KMS-11 (cell line): ENCODE results near the gene NLRP1.

Source experiments
- H2AFZ ChIP-seq: fragments of 200-600 bp; sonication (generic); 2 replicates; pipeline ENCODE4 v1.6.1; 2016; ENCODE audit warnings: antibody characterized with exemption, mixed run types, low read depth
- H3K27ac ChIP-seq: fragments of 200-600 bp; sonication (generic); 2 replicates; pipeline ENCODE4 v1.6.1; 2016; ENCODE audit warnings: mild to moderate bottlenecking, mixed run types
- H3K27me3 ChIP-seq: fragments of 200-600 bp; sonication (generic); 2 replicates; pipeline ENCODE4 v1.6.1; 2017; ENCODE audit warnings: mild to moderate bottlenecking, low read depth, mixed run types, moderate library complexity; ENCODE audit not compliant: insufficient read depth
- H3K36me3 ChIP-seq: fragments of 200-600 bp; sonication (generic); 2 replicates; pipeline ENCODE4 v1.6.1; 2017; ENCODE audit warnings: mild to moderate bottlenecking, mixed run types; ENCODE audit not compliant: insufficient read depth
- H3K4me1 ChIP-seq: fragments of 200-600 bp; sonication (generic); 2 replicates; pipeline ENCODE4 v1.6.1; 2016; ENCODE audit warnings: mild to moderate bottlenecking, low read depth, mixed run types; ENCODE audit not compliant: poor library complexity, severe bottlenecking
- H3K4me2 ChIP-seq: fragments of 200-600 bp; sonication (generic); 2 replicates; pipeline ENCODE4 v1.7.0; 2016; ENCODE audit warnings: mild to moderate bottlenecking, mixed run types
- H3K4me3 ChIP-seq: fragments of 200-600 bp; sonication (generic); IDR thresholded peaks from 2 replicates; pipeline ENCODE4 v1.6.1; 2017; ENCODE audit warnings: low read depth, low read length, mixed read lengths; ENCODE audit not compliant: insufficient read depth
- H3K79me2 ChIP-seq: fragments of 200-600 bp; sonication (generic); 2 replicates; pipeline ENCODE4 v1.6.1; 2016; ENCODE audit warnings: low read depth, mixed run types; ENCODE audit not compliant: insufficient read depth
- H3K9ac ChIP-seq: fragments of 200-600 bp; sonication (generic); 2 replicates; pipeline ENCODE4 v1.6.1; 2016; ENCODE audit warnings: mild to moderate bottlenecking, mixed run types
- H4K20me1 ChIP-seq: fragments of 200-600 bp; sonication (generic); 2 replicates; pipeline ENCODE4 v1.6.1; 2016; ENCODE audit warnings: mild to moderate bottlenecking, mixed run types; ENCODE audit not compliant: insufficient read depth
- TF ChIP-seq, protein P1 (sequence below): fragments of 200-600 bp; sonication (generic); conservative IDR thresholded peaks from 2 replicates; pipeline ENCODE4 v1.6.1; 2017; ENCODE audit warnings: low read depth, mild to moderate bottlenecking, antibody characterized with exemption, low read length, moderate library complexity, mixed read lengths

NLRP1 gene

DNA sequence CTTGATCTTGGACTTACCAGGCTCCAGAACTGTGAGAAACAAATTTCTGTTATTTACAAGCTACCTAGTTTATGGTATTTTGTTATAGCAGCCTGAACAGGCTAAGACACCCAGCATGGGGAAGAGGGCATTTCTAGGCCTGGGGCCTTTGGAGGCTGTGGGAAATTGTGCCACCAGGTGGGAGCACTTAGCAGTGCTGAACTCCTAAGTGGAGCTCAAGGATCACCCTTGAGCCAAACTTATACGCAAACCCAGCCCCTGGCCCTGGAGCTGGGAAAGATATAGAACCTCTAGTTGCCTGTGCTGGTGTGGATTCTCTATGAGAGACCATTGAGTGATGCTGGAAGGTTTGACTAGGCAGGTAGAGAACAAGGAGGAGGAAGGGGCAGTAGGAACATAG is 61.8 kb downstream of the NLRP1 start:
- Histone ChIP-seq H3K79me2 (no peaks in the 10 kb centered on the region), H3K4me3 (no peak overlapping the region), H3K27me3 (no peaks in the 10 kb centered on the region), H3K36me3 (no peaks in the 10 kb centered on the region), H3K9ac (no peak overlapping the region), H3K4me2 (no peak overlapping the region), H2AFZ (no peak overlapping the region), H4K20me1 (no peaks in the 10 kb centered on the region), H3K4me1 (no peaks in the 10 kb centered on the region), H3K27ac (no peak overlapping the region)
- TF ChIP-seq, protein P1, sequence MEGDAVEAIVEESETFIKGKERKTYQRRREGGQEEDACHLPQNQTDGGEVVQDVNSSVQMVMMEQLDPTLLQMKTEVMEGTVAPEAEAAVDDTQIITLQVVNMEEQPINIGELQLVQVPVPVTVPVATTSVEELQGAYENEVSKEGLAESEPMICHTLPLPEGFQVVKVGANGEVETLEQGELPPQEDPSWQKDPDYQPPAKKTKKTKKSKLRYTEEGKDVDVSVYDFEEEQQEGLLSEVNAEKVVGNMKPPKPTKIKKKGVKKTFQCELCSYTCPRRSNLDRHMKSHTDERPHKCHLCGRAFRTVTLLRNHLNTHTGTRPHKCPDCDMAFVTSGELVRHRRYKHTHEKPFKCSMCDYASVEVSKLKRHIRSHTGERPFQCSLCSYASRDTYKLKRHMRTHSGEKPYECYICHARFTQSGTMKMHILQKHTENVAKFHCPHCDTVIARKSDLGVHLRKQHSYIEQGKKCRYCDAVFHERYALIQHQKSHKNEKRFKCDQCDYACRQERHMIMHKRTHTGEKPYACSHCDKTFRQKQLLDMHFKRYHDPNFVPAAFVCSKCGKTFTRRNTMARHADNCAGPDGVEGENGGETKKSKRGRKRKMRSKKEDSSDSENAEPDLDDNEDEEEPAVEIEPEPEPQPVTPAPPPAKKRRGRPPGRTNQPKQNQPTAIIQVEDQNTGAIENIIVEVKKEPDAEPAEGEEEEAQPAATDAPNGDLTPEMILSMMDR: no peak

DNA sequence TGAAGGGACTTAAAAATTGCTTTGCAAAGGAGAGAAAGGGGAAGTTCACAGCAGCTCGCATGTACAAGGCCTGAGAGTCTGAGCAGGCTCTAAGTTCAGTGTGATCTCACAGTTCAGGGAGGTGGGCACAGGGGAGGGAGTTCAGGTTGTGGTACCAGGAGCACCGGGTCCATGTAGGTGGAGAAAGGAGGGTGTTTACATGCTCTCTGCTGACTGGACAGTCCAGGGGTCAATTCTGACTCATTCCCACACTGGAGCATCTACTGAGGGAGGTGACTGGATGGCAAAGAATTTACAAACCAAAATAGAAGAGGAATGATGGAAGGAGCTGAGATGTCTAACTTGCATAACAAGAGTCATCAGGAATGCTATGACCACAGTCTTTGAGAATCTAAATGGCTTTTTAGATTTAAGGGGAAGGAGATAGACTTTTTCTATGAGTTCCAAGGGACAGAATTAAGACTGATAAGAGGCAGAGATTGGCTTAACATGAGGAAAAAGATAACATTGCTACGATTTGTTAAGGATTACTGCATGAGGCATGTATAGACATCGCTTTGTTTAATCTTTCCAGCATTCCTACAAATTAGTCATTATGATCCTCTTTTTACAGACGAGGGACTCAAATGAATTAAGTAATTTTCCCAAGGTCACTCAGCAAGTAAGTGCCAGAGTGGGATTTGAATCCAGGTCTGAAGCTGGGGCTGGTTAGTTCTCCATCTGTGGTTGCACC is 68.1 kb downstream of the NLRP1 start:
- no peaks in the 10 kb centered on the region for H3K27me3 ChIP-seq
- no peaks in the 10 kb centered on the region for H3K4me1 ChIP-seq
- no peak overlapping the region for H3K27ac ChIP-seq
- no peak overlapping the region for H3K9ac ChIP-seq
- H3K4me2 ChIP-seq: no peak overlapping the region
- H2AFZ ChIP-seq: no peak overlapping the region
- H3K79me2 ChIP-seq: no peaks in the 10 kb centered on the region
- H3K4me3 ChIP-seq: no peak overlapping the region
- no peaks in the 10 kb centered on the region for H4K20me1 ChIP-seq
- TF ChIP-seq, protein P1: no peak
- H3K36me3 ChIP-seq: no peaks in the 10 kb centered on the region

DNA sequence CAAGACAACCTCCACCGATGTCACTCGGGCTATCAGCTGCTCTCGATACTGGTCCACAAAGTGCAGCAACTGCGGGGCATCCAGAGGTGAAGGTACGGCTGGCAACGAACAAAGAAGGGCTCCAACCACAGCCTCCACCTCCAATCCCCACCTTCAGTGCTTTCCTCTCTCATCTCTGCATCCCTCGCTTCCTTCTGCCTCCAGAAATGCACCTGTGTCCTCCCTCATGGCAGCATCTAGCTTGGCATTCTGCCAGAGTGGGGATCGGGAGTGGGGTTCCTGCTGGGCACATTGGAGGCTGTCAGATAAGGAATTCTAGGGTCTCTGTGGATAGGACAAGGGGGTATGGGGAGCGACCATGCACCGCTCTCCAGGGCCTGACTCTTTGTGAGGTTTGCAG is 69.3 kb downstream of the NLRP1 start:
- Histone ChIP-seq H4K20me1 (no peaks in the 10 kb centered on the region), H3K9ac (no peak overlapping the region), H3K79me2 (no peaks in the 10 kb centered on the region), H2AFZ (no peak overlapping the region), H3K27ac (no peak overlapping the region), H3K36me3 (no peaks in the 10 kb centered on the region), H3K4me2 (no peak overlapping the region), H3K4me3 (no peak overlapping the region), H3K27me3 (no peaks in the 10 kb centered on the region), H3K4me1 (no peaks in the 10 kb centered on the region)
- TF ChIP-seq, protein P1: no peak

DNA sequence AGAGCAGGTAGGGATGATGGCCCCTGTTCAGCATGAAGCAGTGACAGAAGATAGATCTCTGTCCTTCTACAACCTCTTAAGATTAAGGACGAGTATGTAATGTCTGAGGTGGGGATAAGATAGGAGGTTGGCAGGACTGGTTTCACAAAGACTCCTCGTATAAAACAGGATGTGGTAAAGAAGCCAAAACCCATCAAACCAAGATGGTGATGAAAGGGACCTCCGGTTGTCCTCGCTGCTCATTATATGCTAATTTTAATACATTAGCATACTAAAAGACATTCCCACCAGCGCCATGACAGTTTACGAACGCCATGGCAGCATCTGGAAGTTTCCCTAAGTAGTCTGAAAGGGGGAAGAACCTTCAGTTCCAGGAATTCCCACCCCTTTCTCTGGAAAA is 70.7 kb downstream of the NLRP1 start:
- Histone ChIP-seq H3K27ac (no peak overlapping the region), H4K20me1 (no peaks in the 10 kb centered on the region), H3K4me2 (no peak overlapping the region), H3K4me3 (no peak overlapping the region), H3K4me1 (no peaks in the 10 kb centered on the region), H3K36me3 (no peaks in the 10 kb centered on the region), H3K79me2 (no peaks in the 10 kb centered on the region), H3K27me3 (no peaks in the 10 kb centered on the region), H3K9ac (no peak overlapping the region), H2AFZ (no peak overlapping the region)
- TF ChIP-seq, protein P1: no peak
